Chondrocyte (in vitro differentiated cells): ENCODE data around the gene IFT80. TPM values are rescaled to one million over a fixed set of nuclear protein-coding genes. Genes with fewer than 3 reads are reported as not detected.

Experiments used
- DNase-seq: peaks from one replicate; pipeline ENCODE4 v3.0.0; 2021; ENCODE audit warnings: mixed read lengths, low spot score
- H3K27ac Mint-ChIP-seq: one replicate; pipeline ENCODE4 v1.8.0; 2021; ENCODE audit warnings: mild to moderate bottlenecking, moderate library complexity, mixed read lengths; ENCODE audit not compliant: unreplicated experiment
- H3K27me3 Mint-ChIP-seq: 2 replicates; pipeline ENCODE4 v1.8.0; 2021; ENCODE audit warnings: low read depth, mixed read lengths
- H3K36me3 Mint-ChIP-seq: 2 replicates; pipeline ENCODE4 v1.8.0; 2021; ENCODE audit warnings: low read depth, mixed read lengths
- H3K4me1 Mint-ChIP-seq: 2 replicates; pipeline ENCODE4 v1.8.0; 2021; ENCODE audit warnings: low read depth, mild to moderate bottlenecking, mixed read lengths
- H3K4me3 Mint-ChIP-seq: one replicate; pipeline ENCODE4 v1.8.0; 2021; ENCODE audit warnings: mild to moderate bottlenecking, moderate library complexity, mixed read lengths; ENCODE audit not compliant: unreplicated experiment
- H3K9me3 Mint-ChIP-seq: 2 replicates; pipeline ENCODE4 v1.8.0; 2021; ENCODE audit warnings: low read depth, mixed read lengths
- CTCF ChIP-seq: fragments of 200-600 bp; sonication (generic); IDR thresholded peaks from 2 replicates; pipeline ENCODE4 v1.5.0; 2021; ENCODE audit warnings: antibody characterized with exemption, mild to moderate bottlenecking, moderate library complexity
- total RNA-seq: library from RNA; stranded (reverse); gene quantifications from 3 replicates; pipeline ENCODE4 v1.2.1, GENCODE V29; 2021

Gene IFT80
- total RNA-seq, 1 donor from 2014 or later: 22.6 TPM

- no peak for DNase-seq
- no peak overlapping the region for H3K27ac Mint-ChIP-seq
- no peaks in the 10 kb centered on the region for H3K9me3 Mint-ChIP-seq
- H3K4me1 Mint-ChIP-seq: no peaks in the 10 kb centered on the region
- H3K27me3 Mint-ChIP-seq: no peaks in the 10 kb centered on the region
- no peak for TF ChIP-seq CTCF
- no peak overlapping the region for H3K4me3 Mint-ChIP-seq
- peaks cover 18% of the 10 kb centered on the region for H3K36me3 Mint-ChIP-seq
Measured at GRCh38 chr3:160427832-160428424, 28.9 kb upstream of the IFT80 start.

- TF ChIP-seq CTCF: no peak
- DNase-seq: no peak
- Mint-ChIP-seq H3K27me3 (no peaks in the 10 kb centered on the region), H3K4me1 (peaks cover 3% of the 10 kb centered on the region), H3K27ac (no peak overlapping the region), H3K9me3 (no peaks in the 10 kb centered on the region), H3K4me3 (no peak overlapping the region), H3K36me3 (peaks cover 5% of the 10 kb centered on the region)
Measured at GRCh38 chr3:160417311-160417710, 18.3 kb upstream of the IFT80 start.

GRCh38 chr3:160413613-160414248 is 14.7 kb upstream of the IFT80 start:
- peak; percentile 98 for TF ChIP-seq CTCF
- Mint-ChIP-seq H3K9me3 (no peaks in the 10 kb centered on the region), H3K4me3 (no peak overlapping the region), H3K27ac (no peak overlapping the region), H3K36me3 (peaks cover 1% of the 10 kb centered on the region), H3K4me1 (peaks cover 3% of the 10 kb centered on the region), H3K27me3 (no peaks in the 10 kb centered on the region)
- DNase-seq: no peak

- Mint-ChIP-seq H3K27me3 (no peaks in the 10 kb centered on the region), H3K4me3 (no peak overlapping the region), H3K9me3 (no peaks in the 10 kb centered on the region), H3K27ac (no peak overlapping the region), H3K36me3 (peaks cover 1% of the 10 kb centered on the region), H3K4me1 (peaks cover 3% of the 10 kb centered on the region)
- no peak for DNase-seq
- TF ChIP-seq CTCF: no peak
Measured at GRCh38 chr3:160412477-160412876, 13.5 kb upstream of the IFT80 start.

- Mint-ChIP-seq H3K4me3 (no peak overlapping the region), H3K9me3 (no peaks in the 10 kb centered on the region), H3K36me3 (no peaks in the 10 kb centered on the region), H3K4me1 (peaks cover 15% of the 10 kb centered on the region), H3K27me3 (no peaks in the 10 kb centered on the region), H3K27ac (peak overlapping the region; percentile 36)
- no peak for TF ChIP-seq CTCF
- DNase-seq: no peak
Measured at GRCh38 chr3:160409812-160410610, 11.0 kb upstream of the IFT80 start.
